Lung (tissue), 12 donors: ENCODE measurements around the gene FAM219A. TPM values are rescaled to one million over a fixed set of nuclear protein-coding genes. Genes with fewer than 3 reads are reported as not detected.

Experiments
- ATAC-seq: fragments of 200-7000 bp; cut with Tn5 transposase; one replicate; pipeline ENCODE4 v1.9.1; 2020; ENCODE audit warnings: moderate number of reproducible peaks; ENCODE audit not compliant: insufficient read depth, low FRiP score
- DNase-seq, 3 donors: peaks; one replicate each; pipeline ENCODE4 v3.0.0-alpha.2; 2013 to 2017
- H3K27ac ChIP-seq, 2 donors: one replicate each; pipeline ENCODE4 v1.5.1; 2013; ENCODE audit warnings: mild to moderate bottlenecking in 2 of 2, moderate library complexity in 2 of 2, control low read depth in 1 of 2, inconsistent platforms in 1 of 2, low read depth in 1 of 2, low read length in 1 of 2
- H3K27me3 ChIP-seq, 3 donors: one replicate each; pipeline ENCODE4 v1.5.1; 2013; ENCODE audit warnings: low read length in 2 of 3; ENCODE audit not compliant: control insufficient read depth in 3 of 3, insufficient read depth in 3 of 3
- H3K36me3 ChIP-seq, 4 donors: one replicate each; pipeline ENCODE4 v1.5.1; 2013; ENCODE audit warnings: low read length in 4 of 4, mild to moderate bottlenecking in 1 of 4, moderate library complexity in 1 of 4; ENCODE audit not compliant: control insufficient read depth in 4 of 4, insufficient read depth in 4 of 4
- H3K4me1 ChIP-seq, 5 donors: one replicate each; pipeline ENCODE4 v1.5.1; 2013; ENCODE audit warnings: low read length in 5 of 5, mild to moderate bottlenecking in 2 of 5, moderate library complexity in 1 of 5; ENCODE audit not compliant: control insufficient read depth in 5 of 5, insufficient read depth in 5 of 5
- H3K4me3 ChIP-seq: one replicate; pipeline ENCODE4 v1.5.1; 2013; ENCODE audit warnings: mild to moderate bottlenecking, control low read depth, moderate library complexity
- H3K9ac ChIP-seq, 2 donors: one replicate each; pipeline ENCODE4 v1.5.1; 2013; ENCODE audit warnings: low read length in 2 of 2, control low read depth in 1 of 2; ENCODE audit not compliant: insufficient read depth in 1 of 2
- H3K9me3 ChIP-seq, 4 donors: one replicate each; pipeline ENCODE4 v1.5.1; 2013; ENCODE audit warnings: low read length in 3 of 4, mild to moderate bottlenecking in 1 of 4, moderate library complexity in 1 of 4; ENCODE audit not compliant: control insufficient read depth in 4 of 4, insufficient read depth in 3 of 4
- WGBS, 2 donors: extraction: QIAGEN DNeasy Blood & Tissue Kit; methylation state at CpG; one replicate each; pipeline ENCODE4 v1.1.7; 2013; 5-methylcytosine and 5-hydroxymethylcytosine counted together
- polyA plus RNA-seq, 2 donors: library from polyadenylated mRNA; stranded (reverse); fragments of 200-250 nt; gene quantifications; one replicate each; pipeline ENCODE4 v1.2.1, GENCODE V29; 2013
- total RNA-seq, 2 donors: library from RNA; depleted of rRNA in 1 of 2; stranded (reverse); fragments of >200 nt in 1 of 2; gene quantifications; one replicate each; pipeline ENCODE4 v1.2.1, GENCODE V29; 2014 to 2021
- TF ChIP-seq, protein P1 (sequence below): IDR thresholded peaks from 2 replicates; pipeline ENCODE4 v1.5.1; 2012; ENCODE audit warnings: mild to moderate bottlenecking; ENCODE audit errors: control extremely low read depth, extremely low read depth
- donor health status: control.
- donor health status: control.
- donor health status: Bipolar disorder and iron deficiency.
- donor health status: healthy.
- donor health status: DM: yes; HTN: yes; CAD: no.

FAM219A gene
- total and polyA plus RNA-seq, 4 donors: 8.5 to 28.3 (median 13.3) TPM

DNA sequence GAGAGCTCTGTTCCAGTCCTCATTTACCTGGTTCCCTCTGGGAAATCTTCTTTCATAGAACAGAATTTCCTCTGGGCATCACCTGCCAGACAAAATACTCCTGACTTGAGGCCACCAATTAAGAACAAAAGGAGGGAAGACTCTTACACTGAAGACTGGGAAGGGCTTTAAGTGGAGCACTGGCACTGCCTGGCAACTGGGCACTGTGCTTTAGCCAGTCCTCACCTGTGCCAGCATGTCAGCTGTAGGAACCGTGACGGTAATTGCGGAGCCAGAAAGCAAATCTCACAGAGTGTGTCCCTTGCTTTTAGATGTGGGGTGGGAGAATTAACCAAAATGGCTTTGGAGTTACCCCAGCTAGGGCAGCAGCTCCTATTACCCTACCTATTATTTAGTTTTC lies 40.6 kb downstream of the FAM219A start:
- H3K4me3 ChIP-seq: no peak overlapping the region
- no peaks in the 10 kb centered on the region for H3K27me3 ChIP-seq
- TF ChIP-seq, protein P1, sequence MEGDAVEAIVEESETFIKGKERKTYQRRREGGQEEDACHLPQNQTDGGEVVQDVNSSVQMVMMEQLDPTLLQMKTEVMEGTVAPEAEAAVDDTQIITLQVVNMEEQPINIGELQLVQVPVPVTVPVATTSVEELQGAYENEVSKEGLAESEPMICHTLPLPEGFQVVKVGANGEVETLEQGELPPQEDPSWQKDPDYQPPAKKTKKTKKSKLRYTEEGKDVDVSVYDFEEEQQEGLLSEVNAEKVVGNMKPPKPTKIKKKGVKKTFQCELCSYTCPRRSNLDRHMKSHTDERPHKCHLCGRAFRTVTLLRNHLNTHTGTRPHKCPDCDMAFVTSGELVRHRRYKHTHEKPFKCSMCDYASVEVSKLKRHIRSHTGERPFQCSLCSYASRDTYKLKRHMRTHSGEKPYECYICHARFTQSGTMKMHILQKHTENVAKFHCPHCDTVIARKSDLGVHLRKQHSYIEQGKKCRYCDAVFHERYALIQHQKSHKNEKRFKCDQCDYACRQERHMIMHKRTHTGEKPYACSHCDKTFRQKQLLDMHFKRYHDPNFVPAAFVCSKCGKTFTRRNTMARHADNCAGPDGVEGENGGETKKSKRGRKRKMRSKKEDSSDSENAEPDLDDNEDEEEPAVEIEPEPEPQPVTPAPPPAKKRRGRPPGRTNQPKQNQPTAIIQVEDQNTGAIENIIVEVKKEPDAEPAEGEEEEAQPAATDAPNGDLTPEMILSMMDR: no peak
- H3K36me3 ChIP-seq: peaks cover 0 to 2% (median 0%) of the 10 kb centered on the region in 4 donors
- H3K9ac ChIP-seq: no peak overlapping the region
- 97 to 98% methylated on average over 3 of the region's 3 CpGs for WGBS, 2 donors
- peaks cover 0 to 3% (median 0%) of the 10 kb centered on the region in 5 donors for H3K4me1 ChIP-seq
- ATAC-seq: no peak
- H3K27ac ChIP-seq: no peak overlapping the region
- DNase-seq: no peak
- no peaks in the 10 kb centered on the region for H3K9me3 ChIP-seq

DNA sequence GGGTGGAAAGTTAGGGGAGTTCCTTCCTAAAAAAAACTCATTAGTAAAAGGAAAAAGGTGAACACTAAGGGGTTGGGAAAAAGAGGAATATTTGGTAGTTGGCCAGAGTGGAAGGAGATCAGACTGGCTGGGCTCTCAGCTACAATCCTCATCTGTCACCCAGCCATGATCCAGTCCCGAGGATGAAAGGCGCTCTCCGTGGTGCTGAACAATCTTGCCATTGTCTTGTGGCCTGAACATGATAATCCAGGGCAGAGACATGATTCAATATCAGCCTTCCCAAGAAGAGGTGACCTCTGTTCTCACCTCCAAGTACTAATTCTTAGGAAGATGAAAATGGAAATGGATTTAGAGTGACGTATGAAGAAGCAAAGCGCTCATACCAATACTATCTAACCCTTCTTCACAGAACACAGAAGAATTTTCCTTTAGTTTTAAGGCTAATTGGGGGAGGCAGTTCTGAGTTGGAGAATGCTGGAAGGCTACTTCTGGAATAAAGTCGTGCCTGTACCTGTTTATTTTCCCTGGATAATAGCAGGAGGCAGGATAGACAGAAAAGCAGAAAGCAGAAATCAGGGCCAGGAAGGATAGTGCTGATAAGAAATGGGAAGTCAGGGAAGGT lies 45.0 kb downstream of the FAM219A start:
- no peak overlapping the region for H3K27ac ChIP-seq
- peak; percentile 62 to 86 (median 79) for DNase-seq
- no peak for ATAC-seq
- TF ChIP-seq, protein P1: no peak
- no peaks in the 10 kb centered on the region for H3K9me3 ChIP-seq
- no peak overlapping the region for H3K9ac ChIP-seq
- peaks cover 0 to 2% (median 0%) of the 10 kb centered on the region in 4 donors for H3K36me3 ChIP-seq
- no peaks in the 10 kb centered on the region for H3K4me1 ChIP-seq
- H3K27me3 ChIP-seq: no peaks in the 10 kb centered on the region
- H3K4me3 ChIP-seq: no peak overlapping the region
- WGBS, 2 donors: 23 to 25% methylated on average over 6 of the region's 6 CpGs

DNA sequence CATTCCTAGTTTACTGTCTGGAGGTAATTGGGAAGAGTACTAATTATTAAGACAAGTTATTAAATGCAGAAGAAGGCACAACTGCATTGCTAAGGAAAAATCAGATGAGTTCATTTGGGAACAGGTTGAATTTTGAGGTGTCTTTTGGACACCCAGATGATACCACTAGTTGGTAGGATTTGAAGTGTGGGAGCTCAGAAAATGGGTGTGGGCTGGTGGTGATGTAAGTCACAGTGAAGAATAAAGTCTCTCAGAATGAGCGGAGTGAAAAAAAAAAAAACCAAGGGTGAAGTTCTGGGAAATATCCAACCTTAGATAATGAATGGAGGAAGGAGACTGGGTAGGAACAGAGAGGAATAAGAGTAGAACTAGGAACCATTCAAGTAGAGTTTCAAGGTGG lies 46.0 kb downstream of the FAM219A start:
- no peak overlapping the region for H3K27ac ChIP-seq
- H3K27me3 ChIP-seq: no peaks in the 10 kb centered on the region
- H3K9me3 ChIP-seq: no peaks in the 10 kb centered on the region
- WGBS, 2 donors: 46 to 52% methylated on average over 1 of the region's 1 CpG
- H3K4me1 ChIP-seq: no peaks in the 10 kb centered on the region
- TF ChIP-seq, protein P1: no peak
- H3K9ac ChIP-seq: no peak overlapping the region
- ATAC-seq: no peak
- H3K4me3 ChIP-seq: no peak overlapping the region
- no peak for DNase-seq
- peaks cover 0 to 5% (median 0%) of the 10 kb centered on the region in 4 donors for H3K36me3 ChIP-seq

DNA sequence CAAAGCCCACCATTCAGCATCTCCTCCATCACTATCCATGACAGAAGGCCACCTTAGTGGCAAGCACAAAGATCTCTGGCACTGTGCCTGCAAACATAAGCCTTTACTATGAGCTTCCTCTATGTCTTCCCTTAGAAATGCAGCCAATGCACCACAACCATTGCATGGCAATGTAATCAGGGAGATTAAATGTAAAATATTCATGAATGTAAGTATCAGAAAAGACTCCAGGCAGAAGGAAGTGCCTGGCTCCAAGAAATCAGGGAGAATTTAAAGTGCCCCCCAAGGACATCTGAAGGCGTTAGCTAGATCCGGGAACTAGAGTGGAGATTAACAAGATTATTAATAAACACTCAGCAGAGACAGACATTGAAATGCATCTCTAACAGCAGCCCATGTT lies 49.2 kb downstream of the FAM219A start:
- no peak for DNase-seq
- ATAC-seq: no peak
- H3K9ac ChIP-seq: no peak overlapping the region
- H3K36me3 ChIP-seq: peaks cover 0 to 16% (median 2%) of the 10 kb centered on the region in 4 donors
- no peak overlapping the region for H3K4me3 ChIP-seq
- TF ChIP-seq, protein P1: no peak
- H3K9me3 ChIP-seq: no peaks in the 10 kb centered on the region
- H3K27ac ChIP-seq: no peak overlapping the region
- no peaks in the 10 kb centered on the region for H3K27me3 ChIP-seq
- no peaks in the 10 kb centered on the region for H3K4me1 ChIP-seq
- 92 to 94% methylated on average over 2 of the region's 2 CpGs for WGBS, 2 donors
